Vagina (tissue), 2 donors: ENCODE data around the gene UHRF1.

Experiments
- CTCF ChIP-seq, 3 experiments: fragments of 450-650 bp in 2 of 3; fragments of 200-600 bp in 1 of 3; sonication (generic) in 1 of 3; IDR thresholded peaks; one replicate each; pipeline ENCODE4 v1.5.1; 2017 to 2019; ENCODE audit warnings: antibody characterized with exemption in 3 of 3, mild to moderate bottlenecking in 2 of 3, moderate library complexity in 2 of 3
- POLR2A ChIP-seq, 2 donors: fragments of 450-650 bp; IDR thresholded peaks; one replicate each; pipeline ENCODE4 v1.6.1; 2017; ENCODE audit warnings: antibody characterized with exemption in 2 of 2, mild to moderate bottlenecking in 2 of 2, moderate library complexity in 2 of 2

GRCh38 chr19:4968462-4969291, 59.4 kb downstream of the UHRF1 start, which contains the start of gene KDM4B:
- TF ChIP-seq POLR2A (IDR thresholded peaks at IDR 0.05), result peak in 1 of 2 donors; percentile 95
- TF ChIP-seq CTCF (IDR thresholded peaks at IDR 0.05), result no peak
